IMR-90 (cell line): Measurements from ENCODE around the gene BLTP3A. TPM values are rescaled to one million over a fixed set of nuclear protein-coding genes. Genes with fewer than 3 reads are reported as not detected.
"Not testable (repeated sequence)": the region's sequence is repeated elsewhere in the genome, so short reads cannot be mapped to it uniquely, and the experiment has no call there.

ENCODE experiments used
- ATAC-seq: fragments of 200-7000 bp; cut with Tn5 transposase; 2 replicates; pipeline ENCODE4 v1.9.1; 2020; ENCODE audit warnings: low read depth, mild to moderate bottlenecking, moderate library complexity
- BruUV-seq: library from RNA; stranded (reverse); fragments of 400-500 nt; replicated peaks from 2 replicates; lab custom pipeline; 2021; lab: Mats Ljungman, UMichigan
- CTCF ChIA-PET: fragments of 300-600 bp; formaldehyde crosslinking; extraction: SDS; loops from one replicate; lab custom pipeline; 2021; ENCODE audit warnings: antibody characterized with exemption; lab: Yijun Ruan, JAX
- POLR2A ChIA-PET: fragments of 300-600 bp; sonication (Branson Sonifier 250); formaldehyde crosslinking; loops from one replicate; lab custom pipeline; 2022; ENCODE audit warnings: antibody characterized with exemption; ENCODE audit not compliant: unreplicated experiment; lab: Charles Lee
- DNase-seq: peaks from one replicate; pipeline ENCODE4 v3.0.0; 2013
- H2AFZ ChIP-seq: replicated peaks from 2 replicates; pipeline ENCODE3; 2013; ENCODE audit warnings: low read length, mild to moderate bottlenecking; ENCODE audit not compliant: poor library complexity
- H2AK5ac ChIP-seq: 2 replicates; pipeline ENCODE4 v1.6.1; 2013; ENCODE audit warnings: low read depth, low read length, inconsistent platforms
- H2AK9ac ChIP-seq: replicated peaks from 2 replicates; pipeline ENCODE3; 2013; ENCODE audit warnings: mild to moderate bottlenecking, low read depth, low read length, moderate library complexity; ENCODE audit not compliant: poor library complexity
- H2BK120ac ChIP-seq: 2 replicates; pipeline ENCODE4 v1.6.1; 2013; ENCODE audit warnings: low read depth, low read length, inconsistent platforms
- H2BK15ac ChIP-seq: 3 replicates; pipeline ENCODE4 v1.6.1; 2013; ENCODE audit warnings: low read depth, low read length, inconsistent platforms
- H2BK20ac ChIP-seq: 2 replicates; pipeline ENCODE4 v1.6.1; 2013; ENCODE audit warnings: low read depth, mild to moderate bottlenecking, inconsistent platforms, low read length, moderate library complexity
- H2BK5ac ChIP-seq: 2 replicates; pipeline ENCODE4 v1.6.1; 2013; ENCODE audit warnings: mild to moderate bottlenecking, low read depth, low read length, inconsistent platforms; ENCODE audit not compliant: poor library complexity, severe bottlenecking
- H3K14ac ChIP-seq: replicated peaks from 2 replicates; pipeline ENCODE4 v1.6.1; 2013; ENCODE audit warnings: low read depth, low read length, inconsistent platforms
- H3K18ac ChIP-seq: 2 replicates; pipeline ENCODE4 v1.6.1; 2013; ENCODE audit warnings: low read depth, low read length, control low read depth
- H3K23ac ChIP-seq: 2 replicates; pipeline ENCODE4 v1.6.1; 2013; ENCODE audit warnings: low read depth, low read length, inconsistent platforms
- H3K27ac ChIP-seq: 2 replicates; pipeline ENCODE4 v1.5.1; 2013; ENCODE audit warnings: mild to moderate bottlenecking, control low read depth, low read length; ENCODE audit not compliant: insufficient read depth
- H3K27me3 ChIP-seq: 2 replicates; pipeline ENCODE4 v1.6.1; 2013; ENCODE audit warnings: low read length; ENCODE audit not compliant: control insufficient read depth, insufficient read depth
- H3K36me3 ChIP-seq: 2 replicates; pipeline ENCODE4 v1.6.1; 2013; ENCODE audit warnings: low read length, mixed read lengths; ENCODE audit not compliant: control insufficient read depth, insufficient read depth
- H3K4ac ChIP-seq: 2 replicates; pipeline ENCODE4 v1.6.1; 2013; ENCODE audit warnings: low read depth, low read length, inconsistent platforms
- H3K4me1 ChIP-seq: 2 replicates; pipeline ENCODE4 v1.6.1; 2013; ENCODE audit warnings: low read length, mixed read lengths; ENCODE audit not compliant: control insufficient read depth, insufficient read depth
- H3K4me2 ChIP-seq: 2 replicates; pipeline ENCODE4 v1.6.1; 2013; ENCODE audit warnings: low read depth, mild to moderate bottlenecking, control low read depth, low read length, moderate library complexity
- H3K4me3 ChIP-seq: 2 replicates; pipeline ENCODE4 v1.5.1; 2013; ENCODE audit warnings: low read depth, mild to moderate bottlenecking, control low read depth, low read length, moderate library complexity; ENCODE audit not compliant: insufficient read depth
- H3K56ac ChIP-seq: 2 replicates; pipeline ENCODE4 v1.6.1; 2013; ENCODE audit warnings: low read length, inconsistent platforms; ENCODE audit not compliant: insufficient read depth; ENCODE audit errors: extremely low read depth
- H3K79me1 ChIP-seq, 2 experiments: 2 replicates each; pipeline ENCODE4 v1.6.1; 2013; ENCODE audit warnings: low read length in 2 of 2, inconsistent platforms in 1 of 2, low read depth in 1 of 2
- H3K9ac ChIP-seq: 2 replicates; pipeline ENCODE4 v1.6.1; 2013; ENCODE audit warnings: low read depth, low read length, control low read depth
- H3K9me1 ChIP-seq: 2 replicates; pipeline ENCODE4 v1.6.1; 2013; ENCODE audit warnings: low read length, inconsistent platforms; ENCODE audit not compliant: insufficient read depth
- H3K9me3 ChIP-seq: 2 replicates; pipeline ENCODE4 v1.6.1; 2013; ENCODE audit warnings: low read length; ENCODE audit not compliant: control insufficient read depth, insufficient read depth
- H4K20me1 ChIP-seq: 2 replicates; pipeline ENCODE4 v1.6.1; 2013; ENCODE audit warnings: low read length, inconsistent platforms; ENCODE audit not compliant: insufficient read depth
- H4K5ac ChIP-seq: 2 replicates; pipeline ENCODE4 v1.6.1; 2013; ENCODE audit warnings: mild to moderate bottlenecking, low read depth, low read length, control low read depth
- H4K8ac ChIP-seq, 2 experiments: 2 replicates each; pipeline ENCODE4 v1.6.1; 2013; ENCODE audit warnings: low read depth in 2 of 2, low read length in 2 of 2, control low read depth in 1 of 2, inconsistent platforms in 1 of 2
- H4K91ac ChIP-seq: 2 replicates; pipeline ENCODE4 v1.6.1; 2013; ENCODE audit warnings: low read depth, low read length, inconsistent platforms; ENCODE audit not compliant: insufficient read depth
- WGBS, 2 experiments: methylation state at CpG; one replicate each; pipeline versions ENCODE4 v1.1.5 to v1.1.7; 2013; ENCODE audit warnings: missing lambda C conversion rate in 2 of 2; ENCODE audit not compliant: insufficient read length in 1 of 2; ENCODE audit errors: extremely low coverage in 2 of 2; 5-methylcytosine and 5-hydroxymethylcytosine counted together
- dilution Hi-C: fragments of 300-500 bp; cut with HindIII; formaldehyde crosslinking; loops from one replicate; pipeline ENCODE4 v1.14.3; 2018; ENCODE audit warnings: low sequenced_read_pairs; ENCODE audit not compliant: unreplicated experiment
- in situ Hi-C: fragments of 300-500 bp; cut with MboI; formaldehyde crosslinking; loops from 3 replicates; pipeline ENCODE4 v1.14.3; 2019; ENCODE audit warnings: low sequenced_read_pairs, inconsistent platforms, mixed read lengths
- intact Hi-C: fragments of 100-400 bp; cut with micrococcal nuclease; formaldehyde crosslinking; loops from 2 replicates; pipeline ENCODE4 v1.10.0; 2022
- polyA plus RNA-seq, 3 experiments: library from polyadenylated mRNA; depleted of rRNA; stranded (reverse); fragments of >200 nt; gene quantifications; 2 replicates each; pipeline ENCODE4 v1.2.3, GENCODE V29; 2012; ENCODE audit warnings: low replicate concordance in 1 of 3
- total RNA-seq: library from RNA; depleted of rRNA; stranded (reverse); fragments of >200 nt; gene quantifications from 2 replicates; pipeline ENCODE4 v1.2.3, GENCODE V29; 2012

Gene BLTP3A
- total and polyA plus RNA-seq, 2 of the 4 experiments (the other 2 are of a cell fraction), result 3.0 to 4.7 TPM

DNA sequence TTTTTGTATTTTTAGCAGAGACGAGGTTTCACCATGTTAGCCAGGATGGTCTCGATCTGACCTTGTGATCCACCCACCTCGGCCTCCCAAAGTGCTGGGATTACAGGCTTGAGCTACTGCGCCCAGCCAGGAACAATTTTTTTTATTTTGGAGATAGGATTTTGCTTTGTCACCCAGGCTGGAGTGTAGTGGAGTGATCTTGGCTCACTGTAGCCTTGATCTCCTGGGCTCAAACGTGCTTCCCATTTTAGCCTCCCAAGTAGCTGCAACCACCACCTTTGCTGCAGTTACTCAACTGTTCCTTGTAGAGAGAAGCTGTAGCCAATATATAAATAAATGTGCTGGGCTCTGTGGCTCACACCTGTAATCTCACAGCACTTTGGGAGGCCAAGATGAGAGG lies 30.2 kb upstream of the BLTP3A start:
- H3K9me3 ChIP-seq, H3K9me1 ChIP-seq, H4K8ac ChIP-seq, H3K9ac ChIP-seq, H3K27ac ChIP-seq, H4K91ac ChIP-seq, H2BK15ac ChIP-seq, H2AFZ ChIP-seq, H3K4me1 ChIP-seq, H3K27me3 ChIP-seq, H3K23ac ChIP-seq, H2BK120ac ChIP-seq, H4K20me1 ChIP-seq, CTCF ChIA-PET, H3K18ac ChIP-seq, BruUV-seq, H3K56ac ChIP-seq, H2BK5ac ChIP-seq, DNase-seq, dilution Hi-C loops, in situ Hi-C loops, H2BK20ac ChIP-seq, H4K5ac ChIP-seq, ATAC-seq, H2AK5ac ChIP-seq, intact Hi-C loops, H3K4me2 ChIP-seq, H3K4ac ChIP-seq, H3K4me3 ChIP-seq, H3K14ac ChIP-seq, POLR2A ChIA-PET, H2AK9ac ChIP-seq: not testable (repeated sequence)
- 100% methylated on average over 1 of the region's 5 CpGs; no CpG with 5 or more reads in 1 of the 2 experiments for WGBS, 2 experiments
- Histone ChIP-seq H3K79me1 (peaks cover 12 to 48% of the 10 kb centered on the region in 2 experiments), H3K36me3 (peaks cover 25% of the 10 kb centered on the region)
